HepG2 (cell line): ENCODE data around the gene ALOXE3. TPM values are rescaled to one million over a fixed set of nuclear protein-coding genes. Genes with fewer than 3 reads are reported as not detected.

Experiments
- BHLHE40 ChIP-seq: IDR thresholded peaks from 2 replicates; pipeline ENCODE4 v1.6.1; 2011; ENCODE audit warnings: low read length, improper control_type of control experiment
- EZH2 ChIP-seq: conservative IDR thresholded peaks from 2 replicates; pipeline ENCODE4 v1.6.1; 2012; ENCODE audit warnings: mild to moderate bottlenecking, low read depth, low read length, moderate library complexity
- HNRNPK ChIP-seq: fragments of 200-400 bp; formaldehyde crosslinking; IDR thresholded peaks from 2 replicates; pipeline ENCODE4 v1.6.1; 2018; ENCODE audit warnings: low read length, low read depth, moderate library complexity, mild to moderate bottlenecking; ENCODE audit not compliant: poor library complexity, severe bottlenecking
- IRX3 ChIP-seq: sonication (generic); formaldehyde crosslinking; IDR thresholded peaks from 2 replicates; pipeline ENCODE4 v1.8.1; 2023; ENCODE audit warnings: mild to moderate bottlenecking, low read depth, missing genetic modification reagents, borderline replicate concordance
- PAF1 ChIP-seq: IDR thresholded peaks from 2 replicates; pipeline ENCODE4 v1.6.1; 2016; ENCODE audit warnings: missing genetic modification reagents, missing compliant biosample characterization
- SRY ChIP-seq: sonication (generic); formaldehyde crosslinking; IDR thresholded peaks from 2 replicates; pipeline ENCODE4 v1.8.0; 2022; ENCODE audit warnings: mild to moderate bottlenecking, missing genetic modification reagents
- ZFX ChIP-seq: sonication (generic); formaldehyde crosslinking; IDR thresholded peaks from 2 replicates; pipeline ENCODE4 v1.4.0; 2020; ENCODE audit warnings: mild to moderate bottlenecking, low read depth, missing genetic modification reagents, moderate library complexity
- polyA plus RNA-seq, 8 experiments: library from polyadenylated mRNA; depleted of rRNA in 3 of 8; stranded (reverse) in 7 of 8; unstranded in 1 of 8; fragments of >200 nt; fragmentation: Illumina TruSeq in 4 of 8; extraction: Trizol in 4 of 8; gene quantifications; 2 replicates each; pipeline versions ENCODE4 v1.2.1 to v1.2.3, GENCODE V29; 2011 to 2016; ENCODE audit warnings: low read depth in 4 of 8, missing spikeins in 1 of 8, mixed read lengths in 1 of 8; ENCODE audit not compliant: insufficient read depth in 1 of 8
- total RNA-seq, 5 experiments: library from RNA; depleted of rRNA; stranded (reverse); fragments of >200 nt; fragmentation: Illumina TruSeq; extraction: Trizol; gene quantifications; 2 replicates each; pipeline ENCODE4 v1.2.3, GENCODE V29; 2016; ENCODE audit warnings: low read depth in 1 of 5
- TF ChIP-seq, protein P1 (sequence below): sonication (generic); formaldehyde crosslinking; IDR thresholded peaks from 2 replicates; pipeline ENCODE4 v1.4.0; 2020; ENCODE audit warnings: missing genetic modification reagents
- TF ChIP-seq, protein P2 (sequence below): sonication (generic); formaldehyde crosslinking; IDR thresholded peaks from 2 replicates; pipeline ENCODE4 v1.5.0; 2020; ENCODE audit warnings: missing genetic modification reagents
- TF ChIP-seq, protein P3 (sequence below): sonication (generic); formaldehyde crosslinking; IDR thresholded peaks from 2 replicates; pipeline ENCODE4 v1.4.0; 2020; ENCODE audit warnings: missing genetic modification reagents
- TF ChIP-seq, protein P4 (sequence below): sonication (generic); formaldehyde crosslinking; IDR thresholded peaks from 2 replicates; pipeline ENCODE4 v1.5.1; 2020; ENCODE audit warnings: mild to moderate bottlenecking, missing genetic modification reagents, moderate library complexity

ALOXE3 gene
- total and polyA plus RNA-seq, 2 of the 13 experiments (the other 11 are each of a cell fraction or from before 2014, with no cell fraction given): 0.07 TPM; not detected in 1

DNA sequence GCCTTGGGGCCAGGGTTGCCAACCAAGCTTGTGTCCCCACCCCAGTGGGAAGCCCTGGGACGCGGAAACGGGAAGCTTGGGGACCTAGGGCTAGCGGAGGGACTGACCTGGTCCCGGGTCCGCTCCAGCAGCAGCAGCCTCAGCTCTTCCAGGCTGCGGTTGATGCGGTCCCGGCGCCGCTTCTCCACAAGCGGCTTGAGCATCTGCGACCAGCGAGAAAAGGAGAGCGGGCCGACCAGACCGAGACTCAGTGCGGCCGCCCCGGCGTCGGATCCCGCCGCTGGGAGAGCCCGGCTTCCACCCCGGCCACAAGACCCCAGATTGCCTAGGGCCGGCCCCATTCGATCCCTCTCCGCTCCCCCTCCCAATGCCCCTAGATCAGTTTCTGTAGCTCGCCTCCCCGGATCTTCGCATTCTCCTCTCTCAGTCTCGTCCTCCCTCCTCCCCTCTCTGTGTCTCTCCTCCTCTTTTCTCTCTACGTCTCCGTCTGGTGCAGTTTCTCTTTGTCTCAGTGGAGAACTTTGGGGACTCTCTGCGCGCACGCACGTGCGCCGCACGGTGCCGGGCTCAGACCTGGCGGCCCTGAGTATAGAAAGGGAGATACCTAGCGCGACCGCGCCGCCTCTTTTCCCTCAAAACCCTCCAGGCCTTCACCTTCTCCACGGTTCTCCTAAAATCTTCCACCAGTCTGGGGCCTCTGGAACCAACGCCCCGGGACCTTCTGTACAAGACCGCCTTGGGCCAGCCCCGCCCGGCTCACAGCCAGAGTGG is 4.8 kb upstream of the ALOXE3 start (continued):
- TF ChIP-seq EZH2 (0 out of 2 replicates have a peak, but pooled peaks have one; percentile 51), SRY (CRISPR knock-in tag) (no peak), BHLHE40 (peak; percentile 41; the same call in 1 of the 2 replicates), IRX3 (CRISPR knock-in tag) (no peak), HNRNPK (peak; percentile 40), ZFX (CRISPR knock-in tag) (no peak), PAF1 (CRISPR knock-in tag) (no peak)
- TF ChIP-seq, protein P1, sequence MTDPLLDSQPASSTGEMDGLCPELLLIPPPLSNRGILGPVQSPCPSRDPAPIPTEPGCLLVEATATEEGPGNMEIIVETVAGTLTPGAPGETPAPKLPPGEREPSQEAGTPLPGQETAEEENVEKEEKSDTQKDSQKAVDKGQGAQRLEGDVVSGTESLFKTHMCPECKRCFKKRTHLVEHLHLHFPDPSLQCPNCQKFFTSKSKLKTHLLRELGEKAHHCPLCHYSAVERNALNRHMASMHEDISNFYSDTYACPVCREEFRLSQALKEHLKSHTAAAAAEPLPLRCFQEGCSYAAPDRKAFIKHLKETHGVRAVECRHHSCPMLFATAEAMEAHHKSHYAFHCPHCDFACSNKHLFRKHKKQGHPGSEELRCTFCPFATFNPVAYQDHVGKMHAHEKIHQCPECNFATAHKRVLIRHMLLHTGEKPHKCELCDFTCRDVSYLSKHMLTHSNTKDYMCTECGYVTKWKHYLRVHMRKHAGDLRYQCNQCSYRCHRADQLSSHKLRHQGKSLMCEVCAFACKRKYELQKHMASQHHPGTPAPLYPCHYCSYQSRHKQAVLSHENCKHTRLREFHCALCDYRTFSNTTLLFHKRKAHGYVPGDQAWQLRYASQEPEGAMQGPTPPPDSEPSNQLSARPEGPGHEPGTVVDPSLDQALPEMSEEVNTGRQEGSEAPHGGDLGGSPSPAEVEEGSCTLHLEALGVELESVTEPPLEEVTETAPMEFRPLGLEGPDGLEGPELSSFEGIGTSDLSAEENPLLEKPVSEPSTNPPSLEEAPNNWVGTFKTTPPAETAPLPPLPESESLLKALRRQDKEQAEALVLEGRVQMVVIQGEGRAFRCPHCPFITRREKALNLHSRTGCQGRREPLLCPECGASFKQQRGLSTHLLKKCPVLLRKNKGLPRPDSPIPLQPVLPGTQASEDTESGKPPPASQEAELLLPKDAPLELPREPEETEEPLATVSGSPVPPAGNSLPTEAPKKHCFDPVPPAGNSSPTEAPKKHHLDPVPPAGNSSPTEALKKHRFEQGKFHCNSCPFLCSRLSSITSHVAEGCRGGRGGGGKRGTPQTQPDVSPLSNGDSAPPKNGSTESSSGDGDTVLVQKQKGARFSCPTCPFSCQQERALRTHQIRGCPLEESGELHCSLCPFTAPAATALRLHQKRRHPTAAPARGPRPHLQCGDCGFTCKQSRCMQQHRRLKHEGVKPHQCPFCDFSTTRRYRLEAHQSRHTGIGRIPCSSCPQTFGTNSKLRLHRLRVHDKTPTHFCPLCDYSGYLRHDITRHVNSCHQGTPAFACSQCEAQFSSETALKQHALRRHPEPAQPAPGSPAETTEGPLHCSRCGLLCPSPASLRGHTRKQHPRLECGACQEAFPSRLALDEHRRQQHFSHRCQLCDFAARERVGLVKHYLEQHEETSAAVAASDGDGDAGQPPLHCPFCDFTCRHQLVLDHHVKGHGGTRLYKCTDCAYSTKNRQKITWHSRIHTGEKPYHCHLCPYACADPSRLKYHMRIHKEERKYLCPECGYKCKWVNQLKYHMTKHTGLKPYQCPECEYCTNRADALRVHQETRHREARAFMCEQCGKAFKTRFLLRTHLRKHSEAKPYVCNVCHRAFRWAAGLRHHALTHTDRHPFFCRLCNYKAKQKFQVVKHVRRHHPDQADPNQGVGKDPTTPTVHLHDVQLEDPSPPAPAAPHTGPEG: no peak
- TF ChIP-seq, protein P2, sequence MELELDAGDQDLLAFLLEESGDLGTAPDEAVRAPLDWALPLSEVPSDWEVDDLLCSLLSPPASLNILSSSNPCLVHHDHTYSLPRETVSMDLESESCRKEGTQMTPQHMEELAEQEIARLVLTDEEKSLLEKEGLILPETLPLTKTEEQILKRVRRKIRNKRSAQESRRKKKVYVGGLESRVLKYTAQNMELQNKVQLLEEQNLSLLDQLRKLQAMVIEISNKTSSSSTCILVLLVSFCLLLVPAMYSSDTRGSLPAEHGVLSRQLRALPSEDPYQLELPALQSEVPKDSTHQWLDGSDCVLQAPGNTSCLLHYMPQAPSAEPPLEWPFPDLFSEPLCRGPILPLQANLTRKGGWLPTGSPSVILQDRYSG (CRISPR knock-in tag): no peak
- TF ChIP-seq, protein P3, sequence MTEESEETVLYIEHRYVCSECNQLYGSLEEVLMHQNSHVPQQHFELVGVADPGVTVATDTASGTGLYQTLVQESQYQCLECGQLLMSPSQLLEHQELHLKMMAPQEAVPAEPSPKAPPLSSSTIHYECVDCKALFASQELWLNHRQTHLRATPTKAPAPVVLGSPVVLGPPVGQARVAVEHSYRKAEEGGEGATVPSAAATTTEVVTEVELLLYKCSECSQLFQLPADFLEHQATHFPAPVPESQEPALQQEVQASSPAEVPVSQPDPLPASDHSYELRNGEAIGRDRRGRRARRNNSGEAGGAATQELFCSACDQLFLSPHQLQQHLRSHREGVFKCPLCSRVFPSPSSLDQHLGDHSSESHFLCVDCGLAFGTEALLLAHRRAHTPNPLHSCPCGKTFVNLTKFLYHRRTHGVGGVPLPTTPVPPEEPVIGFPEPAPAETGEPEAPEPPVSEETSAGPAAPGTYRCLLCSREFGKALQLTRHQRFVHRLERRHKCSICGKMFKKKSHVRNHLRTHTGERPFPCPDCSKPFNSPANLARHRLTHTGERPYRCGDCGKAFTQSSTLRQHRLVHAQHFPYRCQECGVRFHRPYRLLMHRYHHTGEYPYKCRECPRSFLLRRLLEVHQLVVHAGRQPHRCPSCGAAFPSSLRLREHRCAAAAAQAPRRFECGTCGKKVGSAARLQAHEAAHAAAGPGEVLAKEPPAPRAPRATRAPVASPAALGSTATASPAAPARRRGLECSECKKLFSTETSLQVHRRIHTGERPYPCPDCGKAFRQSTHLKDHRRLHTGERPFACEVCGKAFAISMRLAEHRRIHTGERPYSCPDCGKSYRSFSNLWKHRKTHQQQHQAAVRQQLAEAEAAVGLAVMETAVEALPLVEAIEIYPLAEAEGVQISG (CRISPR knock-in tag): no peak; the same call in 1 of the 2 replicates
- TF ChIP-seq, protein P4, sequence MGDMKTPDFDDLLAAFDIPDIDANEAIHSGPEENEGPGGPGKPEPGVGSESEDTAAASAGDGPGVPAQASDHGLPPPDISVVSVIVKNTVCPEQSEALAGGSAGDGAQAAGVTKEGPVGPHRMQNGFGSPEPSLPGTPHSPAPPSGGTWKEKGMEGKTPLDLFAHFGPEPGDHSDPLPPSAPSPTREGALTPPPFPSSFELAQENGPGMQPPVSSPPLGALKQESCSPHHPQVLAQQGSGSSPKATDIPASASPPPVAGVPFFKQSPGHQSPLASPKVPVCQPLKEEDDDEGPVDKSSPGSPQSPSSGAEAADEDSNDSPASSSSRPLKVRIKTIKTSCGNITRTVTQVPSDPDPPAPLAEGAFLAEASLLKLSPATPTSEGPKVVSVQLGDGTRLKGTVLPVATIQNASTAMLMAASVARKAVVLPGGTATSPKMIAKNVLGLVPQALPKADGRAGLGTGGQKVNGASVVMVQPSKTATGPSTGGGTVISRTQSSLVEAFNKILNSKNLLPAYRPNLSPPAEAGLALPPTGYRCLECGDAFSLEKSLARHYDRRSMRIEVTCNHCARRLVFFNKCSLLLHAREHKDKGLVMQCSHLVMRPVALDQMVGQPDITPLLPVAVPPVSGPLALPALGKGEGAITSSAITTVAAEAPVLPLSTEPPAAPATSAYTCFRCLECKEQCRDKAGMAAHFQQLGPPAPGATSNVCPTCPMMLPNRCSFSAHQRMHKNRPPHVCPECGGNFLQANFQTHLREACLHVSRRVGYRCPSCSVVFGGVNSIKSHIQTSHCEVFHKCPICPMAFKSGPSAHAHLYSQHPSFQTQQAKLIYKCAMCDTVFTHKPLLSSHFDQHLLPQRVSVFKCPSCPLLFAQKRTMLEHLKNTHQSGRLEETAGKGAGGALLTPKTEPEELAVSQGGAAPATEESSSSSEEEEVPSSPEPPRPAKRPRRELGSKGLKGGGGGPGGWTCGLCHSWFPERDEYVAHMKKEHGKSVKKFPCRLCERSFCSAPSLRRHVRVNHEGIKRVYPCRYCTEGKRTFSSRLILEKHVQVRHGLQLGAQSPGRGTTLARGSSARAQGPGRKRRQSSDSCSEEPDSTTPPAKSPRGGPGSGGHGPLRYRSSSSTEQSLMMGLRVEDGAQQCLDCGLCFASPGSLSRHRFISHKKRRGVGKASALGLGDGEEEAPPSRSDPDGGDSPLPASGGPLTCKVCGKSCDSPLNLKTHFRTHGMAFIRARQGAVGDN (CRISPR knock-in tag): peak; percentile 55
